ENCODE data around the gene GALNT2.

GALNT2 gene

DNA sequence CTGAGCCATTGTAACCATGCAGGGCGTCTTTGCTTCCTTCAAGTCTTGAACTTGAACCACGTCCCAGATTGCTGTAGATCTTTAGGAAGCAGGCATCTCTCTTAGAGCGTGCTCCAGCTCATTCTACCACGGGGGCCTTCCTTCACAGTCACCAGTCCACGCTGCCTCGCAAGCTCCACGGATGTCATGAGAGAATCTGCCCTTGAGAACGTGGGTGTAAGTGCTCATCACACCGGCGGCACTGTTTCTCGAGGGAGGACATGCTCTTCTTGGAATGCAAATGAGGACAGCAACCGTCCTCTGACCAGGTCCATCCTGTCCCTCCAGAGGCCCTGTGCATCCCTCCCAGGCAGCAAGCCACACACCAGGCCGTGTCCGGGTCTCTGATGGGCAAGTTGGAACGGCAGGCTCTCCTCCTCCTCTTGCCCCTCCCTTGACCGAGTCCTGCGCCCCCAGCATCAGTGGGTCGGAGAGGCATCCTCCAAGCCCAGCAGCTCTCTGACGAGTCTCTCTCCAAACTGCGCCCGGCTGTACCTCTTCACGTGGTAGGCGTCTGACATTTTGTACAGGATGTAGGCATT lies 256.0 kb downstream of the GALNT2 start:
- Histone ChIP-seq H2AFZ (ENCODE audit: low read length) (no peak overlapping the region), H3K9ac (ENCODE audit: low read depth, low read length, poor library complexity, severe bottlenecking) (no peak overlapping the region), H3K9me3 (ENCODE audit: insufficient read depth, low read depth, low read length) (no peaks in the 10 kb centered on the region), H3F3A (ENCODE audit: low read depth) (no peaks in the 10 kb centered on the region), H3K9me2 (replicated peaks; ENCODE audit: low read depth, low read length) (no peaks in the 10 kb centered on the region), H3K79me2 (ENCODE audit: insufficient read depth, low read length) (no peaks in the 10 kb centered on the region), H3K27me3 (ENCODE audit: insufficient read depth, low read length, poor library complexity, severe bottlenecking) (no peaks in the 10 kb centered on the region), H3K4me1 (ENCODE audit: insufficient read depth, low read length, poor library complexity, severe bottlenecking) (no peaks in the 10 kb centered on the region), H3K4me3 (ENCODE audit: low read length, poor library complexity, severe bottlenecking) (no peak overlapping the region), H4K20me1 (ENCODE audit: insufficient read depth, low read length, poor library complexity, severe bottlenecking) (no peaks in the 10 kb centered on the region), H3K4me2 (ENCODE audit: low read depth, low read length, poor library complexity, severe bottlenecking) (no peak overlapping the region), H3K36me3 (ENCODE audit: insufficient read depth, low read length) (no peaks in the 10 kb centered on the region)
- TF ChIP-seq EZH2phosphoT487 (IDR thresholded peaks at IDR 0.05; ENCODE audit: borderline replicate concordance) = no peak
- TF ChIP-seq CTCF (conservative IDR thresholded peaks at IDR 0.05; ENCODE audit: low read length) = no peak

DNA sequence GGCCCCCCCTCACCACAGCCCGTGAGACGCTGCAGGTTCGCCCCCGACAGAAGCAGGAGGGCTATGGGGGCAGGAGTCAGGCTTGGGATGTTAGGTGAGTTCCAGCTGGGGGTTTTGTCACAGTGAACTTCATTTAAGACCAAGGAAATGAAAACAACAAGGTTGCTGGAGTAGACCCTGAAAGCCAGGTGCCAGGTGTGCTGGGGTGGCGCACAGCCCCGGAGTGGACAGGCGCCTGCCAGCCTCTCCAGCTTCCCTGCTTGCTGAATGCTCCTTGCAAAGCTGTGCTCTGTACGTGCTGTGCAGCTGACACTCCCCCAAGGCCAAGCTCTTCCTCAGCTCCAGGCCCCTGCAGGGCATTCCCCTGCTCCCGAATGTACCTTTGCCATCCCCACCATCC lies 256.6 kb downstream of the GALNT2 start:
- H3K9me2 ChIP-seq (replicated peaks; ENCODE audit: low read depth, low read length) = no peaks in the 10 kb centered on the region
- H3K4me3 ChIP-seq (ENCODE audit: low read length, poor library complexity, severe bottlenecking) = no peak overlapping the region
- H2AFZ ChIP-seq (ENCODE audit: low read length) = no peak overlapping the region
- H3K4me1 ChIP-seq (ENCODE audit: insufficient read depth, low read length, poor library complexity, severe bottlenecking) = no peaks in the 10 kb centered on the region
- H3K9ac ChIP-seq (ENCODE audit: low read depth, low read length, poor library complexity, severe bottlenecking) = no peak overlapping the region
- H3K4me2 ChIP-seq (ENCODE audit: low read depth, low read length, poor library complexity, severe bottlenecking) = no peak overlapping the region
- no peaks in the 10 kb centered on the region for H3K79me2 ChIP-seq (ENCODE audit: insufficient read depth, low read length)
- H3K36me3 ChIP-seq (ENCODE audit: insufficient read depth, low read length) = no peaks in the 10 kb centered on the region
- no peaks in the 10 kb centered on the region for H3K9me3 ChIP-seq (ENCODE audit: insufficient read depth, low read depth, low read length)
- no peaks in the 10 kb centered on the region for H3F3A ChIP-seq (ENCODE audit: low read depth)
- H4K20me1 ChIP-seq (ENCODE audit: insufficient read depth, low read length, poor library complexity, severe bottlenecking) = no peaks in the 10 kb centered on the region
- H3K27me3 ChIP-seq (ENCODE audit: insufficient read depth, low read length, poor library complexity, severe bottlenecking) = no peaks in the 10 kb centered on the region
- TF ChIP-seq CTCF (conservative IDR thresholded peaks at IDR 0.05; ENCODE audit: low read length) = no peak

GRCh38 chr1:230326971-230327891 lies 260.2 kb downstream of the GALNT2 start:
- Histone ChIP-seq H3K4me1 (ENCODE audit: insufficient read depth, low read length, poor library complexity, severe bottlenecking) (no peaks in the 10 kb centered on the region), H4K20me1 (ENCODE audit: insufficient read depth, low read length, poor library complexity, severe bottlenecking) (no peaks in the 10 kb centered on the region), H3K9me3 (ENCODE audit: insufficient read depth, low read depth, low read length) (no peaks in the 10 kb centered on the region), H3K36me3 (ENCODE audit: insufficient read depth, low read length) (no peaks in the 10 kb centered on the region), H3K79me2 (ENCODE audit: insufficient read depth, low read length) (no peaks in the 10 kb centered on the region), H3K9me2 (replicated peaks; ENCODE audit: low read depth, low read length) (no peaks in the 10 kb centered on the region), H3F3A (ENCODE audit: low read depth) (no peaks in the 10 kb centered on the region), H3K4me3 (ENCODE audit: low read length, poor library complexity, severe bottlenecking) (no peak overlapping the region), H3K9ac (ENCODE audit: low read depth, low read length, poor library complexity, severe bottlenecking) (no peak overlapping the region), H2AFZ (ENCODE audit: low read length) (no peak overlapping the region), H3K4me2 (ENCODE audit: low read depth, low read length, poor library complexity, severe bottlenecking) (no peak overlapping the region), H3K27me3 (ENCODE audit: insufficient read depth, low read length, poor library complexity, severe bottlenecking) (no peaks in the 10 kb centered on the region)
- TF ChIP-seq EZH2phosphoT487 (IDR thresholded peaks at IDR 0.05; ENCODE audit: borderline replicate concordance) (no peak), CTCF (conservative IDR thresholded peaks at IDR 0.05; ENCODE audit: low read length) (no peak)
